ENCODE measurements around the gene NPIPA7.
"Not testable (repeated sequence)": the region's sequence is repeated elsewhere in the genome, so short reads cannot be mapped to it uniquely, and the experiment has no call there.

GRCh38 chr16:16405421-16405820 is 26.5 kb downstream of the NPIPA7 start:
- not testable (repeated sequence) for TF ChIP-seq POLR2A, CTCF (IDR thresholded peaks at IDR 0.05)

Data from heart left ventricle (tissue), 13 donors.